ENCODE data around the gene CLRN3. TPM values are rescaled to one million over a fixed set of nuclear protein-coding genes. Genes with fewer than 3 reads are reported as not detected.

CLRN3 gene
- total RNA-seq, 2 experiments from 2014 or later: not detected

DNA sequence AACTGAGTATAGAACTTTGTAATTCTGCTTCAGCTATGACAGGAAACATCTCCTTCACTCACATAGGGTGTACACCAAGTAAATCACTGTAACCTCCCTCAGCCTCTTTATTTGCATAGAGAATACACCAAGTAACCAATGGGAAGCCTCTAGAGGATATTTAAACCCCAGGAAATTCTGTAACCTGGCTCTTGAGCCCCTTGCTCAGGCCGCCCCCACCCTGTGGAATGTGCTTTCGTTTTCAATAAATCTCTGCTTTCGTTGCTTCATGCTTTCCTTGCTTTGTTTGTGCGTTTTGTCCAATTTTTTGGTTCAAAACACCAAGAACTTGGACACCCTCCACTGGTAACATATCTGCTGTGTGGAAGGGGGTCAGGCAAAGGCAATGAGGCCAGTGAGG is 60.2 kb downstream of the CLRN3 start:
- Mint-ChIP-seq H3K36me3 (ENCODE audit: low read depth) (no peaks in the 10 kb centered on the region), H3K27me3 (peaks cover 5% of the 10 kb centered on the region)
- no peak for ATAC-seq

DNA sequence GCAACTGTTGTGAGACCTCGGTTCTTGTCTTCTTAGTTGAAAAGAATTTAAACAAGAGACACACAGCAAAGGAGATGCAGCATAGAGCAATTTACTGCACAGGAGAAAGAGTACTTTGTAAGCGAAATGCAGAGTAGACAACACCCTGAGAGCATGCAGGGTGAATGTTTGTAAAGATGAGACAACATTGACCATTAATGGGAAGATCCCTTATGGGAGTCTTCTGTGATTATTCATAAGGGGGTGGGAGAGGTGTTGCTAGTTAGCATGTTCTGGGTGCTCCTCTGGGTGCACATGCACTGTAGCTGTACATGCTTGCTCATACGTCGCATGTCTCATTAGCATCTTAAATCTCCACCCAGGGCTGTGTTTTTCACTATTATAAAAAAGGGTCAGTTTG is 62.3 kb downstream of the CLRN3 start:
- ATAC-seq (no peak), DNase-seq (no peak)
- Mint-ChIP-seq H3K4me3 (no peak overlapping the region), H3K27me3 (peaks cover 5% of the 10 kb centered on the region), H3K4me1 (ENCODE audit: low read depth) (no peaks in the 10 kb centered on the region), H3K36me3 (ENCODE audit: low read depth) (no peaks in the 10 kb centered on the region), H3K27ac (no peak overlapping the region), H3K9me3 (no peaks in the 10 kb centered on the region)
- intact Hi-C loops (cut with micrococcal nuclease): no loop called here
- POLR2A ChIA-PET: no interaction called here
- CTCF ChIA-PET: no interaction called here
- TF ChIP-seq, protein P1, sequence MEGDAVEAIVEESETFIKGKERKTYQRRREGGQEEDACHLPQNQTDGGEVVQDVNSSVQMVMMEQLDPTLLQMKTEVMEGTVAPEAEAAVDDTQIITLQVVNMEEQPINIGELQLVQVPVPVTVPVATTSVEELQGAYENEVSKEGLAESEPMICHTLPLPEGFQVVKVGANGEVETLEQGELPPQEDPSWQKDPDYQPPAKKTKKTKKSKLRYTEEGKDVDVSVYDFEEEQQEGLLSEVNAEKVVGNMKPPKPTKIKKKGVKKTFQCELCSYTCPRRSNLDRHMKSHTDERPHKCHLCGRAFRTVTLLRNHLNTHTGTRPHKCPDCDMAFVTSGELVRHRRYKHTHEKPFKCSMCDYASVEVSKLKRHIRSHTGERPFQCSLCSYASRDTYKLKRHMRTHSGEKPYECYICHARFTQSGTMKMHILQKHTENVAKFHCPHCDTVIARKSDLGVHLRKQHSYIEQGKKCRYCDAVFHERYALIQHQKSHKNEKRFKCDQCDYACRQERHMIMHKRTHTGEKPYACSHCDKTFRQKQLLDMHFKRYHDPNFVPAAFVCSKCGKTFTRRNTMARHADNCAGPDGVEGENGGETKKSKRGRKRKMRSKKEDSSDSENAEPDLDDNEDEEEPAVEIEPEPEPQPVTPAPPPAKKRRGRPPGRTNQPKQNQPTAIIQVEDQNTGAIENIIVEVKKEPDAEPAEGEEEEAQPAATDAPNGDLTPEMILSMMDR (IDR thresholded peaks at IDR 0.05): no peak

More for the DNA sequence above, 60.2 kb downstream of the CLRN3 start:
- no peaks in the 10 kb centered on the region for H3K4me1 Mint-ChIP-seq (ENCODE audit: low read depth)
- no peak overlapping the region for H3K27ac Mint-ChIP-seq
- intact Hi-C loops (cut with micrococcal nuclease): no loop called here
- ChIA-PET CTCF (no interaction called here), POLR2A (no interaction called here)
- DNase-seq: no peak
- H3K4me3 Mint-ChIP-seq: no peak overlapping the region
- no peaks in the 10 kb centered on the region for H3K9me3 Mint-ChIP-seq
- TF ChIP-seq, protein P1 (IDR thresholded peaks at IDR 0.05): no peak

Other genes with a start within 250 kb of the CLRN3 start
- gene FOXI2, start 155.8 kb downstream of the CLRN3 start, total RNA-seq: not detected
- 10 to 100 TPM; 19.9 to 22.3 TPM for gene PTPRE, start 14.2 kb upstream of the CLRN3 start, total RNA-seq
- gene MKI67, start 233.5 kb upstream of the CLRN3 start, total RNA-seq: 100 to 1,000 TPM; 205 to 230 TPM

Measured in activated CD8-positive, alpha-beta T cell treated with anti-CD3 and anti-CD28 coated beads for 36 hours (primary cell).